D341Med (cell line): Measurements from ENCODE around the gene MGMT.

Source experiments
- DNase-seq: peaks from one replicate; pipeline ENCODE4 v3.0.0; 2012; ENCODE audit warnings: low spot score

MGMT gene

GRCh38 chr10:129544205-129545202, 77.5 kb downstream of the MGMT start:
- no peak for DNase-seq

GRCh38 chr10:129545261-129545660, 78.2 kb downstream of the MGMT start:
- no peak for DNase-seq

- DNase-seq = no peak
Observed at GRCh38 chr10:129546106-129546505, 79.1 kb downstream of the MGMT start.

DNA sequence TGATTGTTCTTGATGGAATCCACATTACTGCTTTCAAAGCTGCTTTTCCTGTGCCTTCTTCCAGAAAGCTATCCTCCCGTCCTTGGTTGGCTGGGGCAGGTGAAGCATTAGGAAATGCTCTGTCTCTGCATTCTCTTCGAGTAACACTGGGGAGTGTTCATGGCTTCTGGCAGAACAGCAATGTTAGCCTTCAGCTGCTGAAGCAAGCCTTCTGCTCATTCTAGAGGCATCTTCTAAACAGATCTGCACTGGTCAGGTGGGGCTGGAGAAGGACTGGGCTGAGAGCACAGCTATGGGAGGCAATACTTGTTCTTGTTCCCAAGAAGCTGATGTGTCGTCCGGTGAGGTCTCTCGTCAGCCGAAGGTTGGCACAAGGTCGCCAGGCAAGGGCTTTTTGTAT, 80.6 kb downstream of the MGMT start:
- DNase-seq = no peak

DNA sequence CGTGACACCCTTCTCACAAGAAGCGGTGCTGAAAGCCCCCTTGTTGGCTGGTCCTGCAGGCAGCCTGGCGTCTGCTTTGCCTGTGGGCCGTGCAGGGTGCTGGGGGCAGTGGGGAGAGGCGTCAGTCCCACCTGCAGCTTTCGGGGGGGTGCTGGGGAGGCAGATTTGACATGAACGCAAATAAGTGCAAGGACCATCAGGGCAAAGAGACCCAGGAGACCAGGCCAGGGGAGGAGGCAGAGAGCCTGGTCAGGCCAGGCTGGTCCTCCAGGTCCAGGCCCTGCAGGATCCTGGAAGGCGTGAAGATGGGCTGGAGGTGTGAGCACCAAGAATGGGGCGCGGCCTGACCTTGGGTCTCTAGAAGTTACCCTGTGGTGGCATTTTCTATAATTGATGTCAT, 81.6 kb downstream of the MGMT start:
- DNase-seq = no peak

- no peak for DNase-seq
Observed at GRCh38 chr10:129550076-129550475, 83.0 kb downstream of the MGMT start.

GRCh38 chr10:129550658-129551057, 83.6 kb downstream of the MGMT start:
- no peak for DNase-seq

DNA sequence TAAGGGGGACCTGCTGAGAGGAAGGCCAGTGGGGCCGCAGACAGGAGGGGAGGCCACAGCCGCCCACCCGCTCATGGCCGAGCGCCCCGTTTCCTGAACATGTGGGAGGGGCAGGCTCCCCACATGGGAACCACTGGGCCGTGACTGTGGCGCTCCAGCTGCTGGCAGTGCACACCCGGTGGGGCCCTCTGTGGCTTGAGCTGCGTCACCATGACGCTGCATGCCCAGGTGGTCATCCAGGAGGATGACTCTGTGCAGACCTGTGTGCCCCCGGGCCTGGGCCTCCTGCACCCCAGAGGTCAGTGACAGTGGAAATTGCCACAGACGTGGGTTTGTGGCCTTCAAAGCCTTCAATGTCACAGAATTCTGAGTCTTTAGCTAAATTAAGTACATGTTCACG, 85.1 kb downstream of the MGMT start:
- DNase-seq = no peak

DNA sequence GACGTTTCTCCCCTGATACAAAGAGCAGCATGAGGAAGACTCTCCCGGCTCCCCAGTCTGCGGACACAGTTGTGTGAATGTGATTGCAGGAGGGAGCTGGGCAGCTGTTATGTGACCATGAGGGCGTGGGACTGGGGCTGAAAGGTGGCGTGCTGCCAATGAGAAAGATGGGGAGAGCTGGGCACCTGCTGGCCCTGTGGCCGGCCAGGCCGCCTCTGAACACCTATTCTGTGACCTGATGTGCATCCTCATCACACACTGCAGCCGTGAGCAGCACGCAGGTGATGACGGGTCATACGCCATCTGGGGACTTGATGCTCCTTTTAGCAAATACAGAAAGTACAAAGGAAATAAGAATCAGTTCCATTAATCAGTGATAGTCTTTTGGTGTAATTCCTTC, 86.9 kb downstream of the MGMT start:
- DNase-seq = no peak

DNA sequence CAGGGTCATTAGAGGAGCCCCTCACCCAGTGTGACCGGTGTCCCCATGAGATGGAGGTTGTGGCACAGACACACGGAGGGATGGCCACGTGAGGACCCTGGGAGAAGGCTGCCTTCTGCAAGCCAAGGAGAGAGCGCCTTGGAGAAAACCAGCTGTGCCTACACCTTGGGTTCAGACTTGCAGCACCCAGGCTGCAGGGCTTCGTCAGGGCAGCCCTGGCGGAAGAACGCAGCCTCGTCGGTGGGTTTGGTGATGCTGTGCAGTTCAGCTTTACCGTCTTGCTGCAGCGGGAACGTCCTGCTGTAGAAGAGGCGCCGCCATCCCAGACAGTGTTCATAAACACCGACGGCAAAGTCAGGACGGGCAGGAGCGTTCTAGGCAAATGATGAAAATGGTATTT, 89.3 kb downstream of the MGMT start:
- no peak for DNase-seq

DNA sequence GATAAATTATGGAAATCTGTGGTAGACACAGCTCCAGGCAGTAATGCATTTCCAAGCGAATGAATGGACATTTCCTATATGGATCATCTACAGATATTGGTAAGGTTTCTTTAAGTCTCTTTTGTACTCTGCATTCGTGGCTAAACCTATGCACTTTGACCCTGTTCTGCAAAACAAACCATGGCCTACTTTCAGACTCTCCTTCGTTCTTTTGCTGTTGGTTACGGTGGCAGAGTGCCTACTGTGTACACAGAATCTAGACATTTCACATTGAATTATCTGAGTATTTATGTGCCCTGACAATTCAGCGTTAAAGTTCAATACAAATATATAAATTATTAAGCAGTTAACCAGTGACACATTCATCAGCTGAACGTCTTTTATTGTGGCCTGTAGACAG, 93.3 kb downstream of the MGMT start:
- no peak for DNase-seq

DNA sequence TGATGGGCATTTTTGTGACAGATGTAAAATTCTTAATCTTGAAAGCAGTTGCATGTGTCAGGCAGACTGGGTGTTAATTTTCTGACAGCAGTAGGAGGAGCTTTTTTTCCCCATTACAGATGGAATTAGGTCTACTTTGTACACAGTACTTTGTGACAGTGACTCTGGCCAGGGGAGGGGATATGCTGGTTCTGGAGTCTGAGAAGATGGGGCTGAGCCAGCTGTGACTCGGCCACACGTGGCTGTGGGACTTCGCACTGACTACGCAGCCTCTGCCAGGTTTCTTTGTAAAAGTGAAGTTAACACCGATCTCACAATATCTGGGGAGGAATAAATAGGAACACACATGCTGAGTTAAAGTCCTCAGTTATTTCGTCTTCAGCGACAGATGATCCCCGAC, 95.4 kb downstream of the MGMT start:
- DNase-seq = no peak

GRCh38 chr10:129564923-129565322, 97.9 kb downstream of the MGMT start:
- no peak for DNase-seq

- DNase-seq = no peak
Observed at GRCh38 chr10:129568583-129569344, 101.7 kb downstream of the MGMT start.

DNA sequence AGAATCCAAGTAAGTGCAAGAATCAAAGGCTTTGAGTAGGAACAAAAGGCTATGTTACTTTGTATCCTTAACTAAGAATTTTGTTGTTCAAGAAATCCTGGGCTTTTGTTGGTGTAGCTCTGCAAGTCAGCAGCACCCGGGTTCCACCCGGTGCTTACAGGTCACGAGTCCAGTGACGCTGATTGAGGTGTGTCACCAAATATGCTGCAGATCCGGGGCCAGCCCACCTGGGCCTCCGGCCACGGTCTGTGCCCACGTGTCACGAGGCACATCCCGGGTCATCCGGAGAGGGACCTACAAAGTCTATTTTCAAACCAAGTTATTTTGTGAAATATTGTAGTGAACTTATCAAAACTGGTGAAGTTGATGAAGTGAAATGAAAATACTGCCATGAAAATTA, 103.1 kb downstream of the MGMT start:
- no peak for DNase-seq

DNA sequence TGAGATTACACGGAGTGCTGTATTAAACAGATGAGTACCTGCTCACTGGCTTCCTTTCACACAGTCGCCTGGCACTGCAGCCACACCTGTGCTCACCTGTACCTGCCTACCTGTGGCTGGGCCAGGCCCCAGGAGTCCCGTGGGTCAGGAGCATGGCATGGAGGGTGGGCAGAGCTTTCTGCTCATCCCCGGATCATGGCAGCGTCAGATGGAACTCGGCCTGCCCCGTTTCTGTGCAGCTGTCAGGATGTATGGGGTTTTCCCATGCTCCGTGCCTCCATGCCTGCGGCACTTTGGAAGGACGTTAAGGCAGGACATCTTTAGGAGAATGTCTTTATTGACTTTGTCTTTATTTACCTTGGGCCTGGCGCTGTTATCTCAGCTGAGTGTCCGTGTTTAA, 112.2 kb downstream of the MGMT start:
- DNase-seq = no peak

- no peak for DNase-seq
Observed at GRCh38 chr10:129580010-129580409, 113.0 kb downstream of the MGMT start.

DNA sequence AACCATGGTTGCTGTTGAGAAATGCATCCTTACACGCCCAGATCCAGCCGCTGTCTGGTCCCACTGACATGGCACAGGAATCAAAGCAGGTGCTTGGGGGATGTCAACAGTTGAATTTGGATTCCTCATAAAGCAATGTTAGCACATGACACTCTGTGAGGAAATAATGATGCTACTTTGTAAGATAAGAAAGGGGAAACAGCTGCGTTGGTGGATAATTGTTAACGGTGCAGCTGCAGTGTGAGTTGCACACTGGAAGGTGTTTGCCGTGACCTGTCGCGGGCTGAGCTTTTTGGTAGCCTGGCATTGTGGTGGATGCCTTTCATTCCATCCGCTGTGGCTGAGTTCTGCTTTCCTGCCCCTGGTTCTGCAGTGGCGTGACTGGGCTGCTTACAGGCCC, 113.9 kb downstream of the MGMT start:
- no peak for DNase-seq

GRCh38 chr10:129581827-129582411, 114.9 kb downstream of the MGMT start:
- DNase-seq = no peak

DNA sequence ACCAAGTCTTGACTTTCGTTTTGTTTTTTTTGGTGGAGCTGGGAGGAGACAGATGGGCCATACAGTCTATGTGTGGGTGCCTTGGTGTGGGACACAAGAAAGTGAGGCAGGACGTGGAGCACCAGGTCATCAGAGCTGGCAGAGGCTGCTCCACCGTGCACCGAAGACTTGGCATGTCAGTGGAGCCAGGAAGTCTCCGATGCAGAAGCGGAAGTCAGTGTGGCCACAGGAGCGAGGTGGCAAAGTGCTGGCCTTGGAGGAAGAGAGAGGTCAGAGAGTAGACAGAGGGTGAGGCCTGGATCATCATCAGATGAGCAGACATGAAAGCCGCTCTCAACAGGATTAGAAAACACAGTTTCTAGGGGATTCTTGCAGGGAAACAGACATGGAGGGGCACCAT, 116.8 kb downstream of the MGMT start:
- no peak for DNase-seq

DNA sequence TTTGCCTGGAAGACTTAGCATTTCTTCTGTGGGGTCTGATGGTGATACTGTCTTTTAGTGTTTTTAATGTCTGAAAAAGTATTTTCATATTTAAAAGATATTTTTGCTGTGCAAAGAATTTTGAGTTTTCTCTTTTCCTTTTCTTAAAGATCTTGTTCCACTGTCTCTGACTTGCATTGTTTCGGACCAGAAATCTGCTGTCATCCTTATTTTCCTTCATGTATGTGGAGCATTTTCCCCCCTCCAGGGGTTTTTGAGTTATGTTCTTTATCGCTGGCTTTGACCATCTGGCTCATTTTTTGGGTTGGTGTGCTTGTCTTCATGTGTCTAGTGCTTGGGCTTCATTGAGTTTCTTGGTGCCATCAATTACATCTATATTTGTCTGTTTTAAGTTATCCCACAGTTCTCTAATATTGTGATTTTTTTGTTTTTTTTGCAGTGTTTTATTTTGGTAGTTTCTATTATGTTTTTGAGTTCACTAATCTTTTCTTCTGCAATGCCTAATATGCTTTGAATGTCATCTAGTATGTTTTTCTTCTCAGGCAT, 119.9 kb downstream of the MGMT start:
- DNase-seq = no peak

- DNase-seq = no peak
Observed at GRCh38 chr10:129589546-129589945, 122.5 kb downstream of the MGMT start.

DNA sequence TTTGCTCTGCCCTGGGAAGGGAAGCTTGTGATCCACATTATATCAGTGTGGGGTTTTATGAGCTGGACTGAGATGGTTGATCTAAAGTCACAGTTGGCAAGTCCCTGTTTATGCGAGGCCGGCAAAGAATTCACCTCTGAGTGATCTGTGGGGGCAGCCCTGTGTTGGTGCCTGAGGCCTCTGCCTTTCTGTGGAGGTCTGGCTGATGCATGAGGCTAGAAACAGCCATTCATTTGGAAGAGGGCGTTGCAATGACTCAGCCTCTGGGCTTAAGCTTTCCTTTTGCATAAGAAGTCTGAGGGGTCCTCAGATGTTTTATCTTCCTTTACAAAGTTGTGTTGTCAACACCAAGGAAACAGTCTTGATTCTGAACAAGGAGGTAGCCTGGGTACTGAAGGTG, 126.9 kb downstream of the MGMT start:
- DNase-seq = no peak
